Activated CD4-positive, CD25-positive, alpha-beta regulatory T cell treated with anti-CD3 and anti-CD28 coated beads, Interleukin-2, amount 50 U/mL, for 16 hours (primary cell): ENCODE data around the gene TREX2.

ENCODE experiments used
- DNase-seq: peaks from one replicate; pipeline ENCODE4 v3.0.0-alpha.2; 2020; ENCODE audit warnings: low read depth, low spot score

Gene TREX2

GRCh38 chrX:153456161-153456560, 10.3 kb upstream of the TREX2 start:
- DNase-seq, result no peak

- DNase-seq, result no peak
Observed at GRCh38 chrX:153455571-153455970, 9.7 kb upstream of the TREX2 start.

- DNase-seq, result no peak
Observed at GRCh38 chrX:153454901-153455550, 9.2 kb upstream of the TREX2 start.

- no peak for DNase-seq
Observed at GRCh38 chrX:153450949-153451277, 5.1 kb upstream of the TREX2 start.

- no peak for DNase-seq
Observed at GRCh38 chrX:153450114-153450948, 4.5 kb upstream of the TREX2 start.

GRCh38 chrX:153449368-153450113, 3.7 kb upstream of the TREX2 start:
- DNase-seq, result no peak

GRCh38 chrX:153448556-153449367, 2.9 kb upstream of the TREX2 start:
- no peak for DNase-seq

GRCh38 chrX:153447581-153447960, 1.7 kb upstream of the TREX2 start:
- no peak for DNase-seq

GRCh38 chrX:153446950-153447580, 1.2 kb upstream of the TREX2 start:
- DNase-seq, result no peak

- no peak for DNase-seq
Observed at GRCh38 chrX:153446636-153446936, 730 bp upstream of the TREX2 start.

GRCh38 chrX:153445106-153445855, 575 bp downstream of the TREX2 start:
- DNase-seq, result no peak

- DNase-seq, result no peak
Observed at GRCh38 chrX:153444333-153445011, 1.4 kb downstream of the TREX2 start.

- no peak for DNase-seq
Observed at GRCh38 chrX:153443476-153444332, 2.2 kb downstream of the TREX2 start.

GRCh38 chrX:153442463-153442862, 3.4 kb downstream of the TREX2 start:
- no peak for DNase-seq

- no peak for DNase-seq
Observed at GRCh38 chrX:153441981-153442380, 3.9 kb downstream of the TREX2 start.

GRCh38 chrX:153441296-153441695, 4.6 kb downstream of the TREX2 start:
- no peak for DNase-seq

GRCh38 chrX:153440556-153441135, 5.2 kb downstream of the TREX2 start:
- DNase-seq, result no peak

- DNase-seq, result no peak
Observed at GRCh38 chrX:153439977-153440376, 5.9 kb downstream of the TREX2 start.

- no peak for DNase-seq
Observed at GRCh38 chrX:153438532-153438931, 7.3 kb downstream of the TREX2 start.
